ENCODE results near the gene CEP112. TPM values are rescaled to one million over a fixed set of nuclear protein-coding genes. Genes with fewer than 3 reads are reported as not detected.
"Not testable (repeated sequence)": the region's sequence is repeated elsewhere in the genome, so short reads cannot be mapped to it uniquely, and the experiment has no call there.

Gene CEP112
- total RNA-seq, 1 donor from 2014 or later: 21.8 TPM

GRCh38 chr17:65688307-65688706 lies 503.6 kb downstream of the CEP112 start:
- no peaks in the 10 kb centered on the region for H3K9me3 Mint-ChIP-seq (ENCODE audit: low read depth)
- peaks cover 1% of the 10 kb centered on the region for H3K36me3 Mint-ChIP-seq (ENCODE audit: low read depth)
- DNase-seq (ENCODE audit: low spot score): no peak
- TF ChIP-seq, protein P1, sequence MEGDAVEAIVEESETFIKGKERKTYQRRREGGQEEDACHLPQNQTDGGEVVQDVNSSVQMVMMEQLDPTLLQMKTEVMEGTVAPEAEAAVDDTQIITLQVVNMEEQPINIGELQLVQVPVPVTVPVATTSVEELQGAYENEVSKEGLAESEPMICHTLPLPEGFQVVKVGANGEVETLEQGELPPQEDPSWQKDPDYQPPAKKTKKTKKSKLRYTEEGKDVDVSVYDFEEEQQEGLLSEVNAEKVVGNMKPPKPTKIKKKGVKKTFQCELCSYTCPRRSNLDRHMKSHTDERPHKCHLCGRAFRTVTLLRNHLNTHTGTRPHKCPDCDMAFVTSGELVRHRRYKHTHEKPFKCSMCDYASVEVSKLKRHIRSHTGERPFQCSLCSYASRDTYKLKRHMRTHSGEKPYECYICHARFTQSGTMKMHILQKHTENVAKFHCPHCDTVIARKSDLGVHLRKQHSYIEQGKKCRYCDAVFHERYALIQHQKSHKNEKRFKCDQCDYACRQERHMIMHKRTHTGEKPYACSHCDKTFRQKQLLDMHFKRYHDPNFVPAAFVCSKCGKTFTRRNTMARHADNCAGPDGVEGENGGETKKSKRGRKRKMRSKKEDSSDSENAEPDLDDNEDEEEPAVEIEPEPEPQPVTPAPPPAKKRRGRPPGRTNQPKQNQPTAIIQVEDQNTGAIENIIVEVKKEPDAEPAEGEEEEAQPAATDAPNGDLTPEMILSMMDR (IDR thresholded peaks at IDR 0.05): no peak
- H3K4me1 Mint-ChIP-seq (ENCODE audit: low read depth): no peaks in the 10 kb centered on the region
- H3K27ac Mint-ChIP-seq (ENCODE audit: unreplicated experiment): no peak overlapping the region
- H3K4me3 Mint-ChIP-seq (ENCODE audit: unreplicated experiment): no peak overlapping the region
- H3K27me3 Mint-ChIP-seq (ENCODE audit: low read depth): no peaks in the 10 kb centered on the region

GRCh38 chr17:65685110-65685509 lies 506.8 kb downstream of the CEP112 start:
- Mint-ChIP-seq H3K4me3 (ENCODE audit: unreplicated experiment) (no peak overlapping the region), H3K27me3 (ENCODE audit: low read depth) (no peaks in the 10 kb centered on the region), H3K27ac (ENCODE audit: unreplicated experiment) (no peak overlapping the region), H3K9me3 (ENCODE audit: low read depth) (no peaks in the 10 kb centered on the region), H3K36me3 (ENCODE audit: low read depth) (peaks cover 4% of the 10 kb centered on the region), H3K4me1 (ENCODE audit: low read depth) (peaks cover 3% of the 10 kb centered on the region)
- TF ChIP-seq, protein P1 (IDR thresholded peaks at IDR 0.05): no peak
- no peak for DNase-seq (ENCODE audit: low spot score)

DNA sequence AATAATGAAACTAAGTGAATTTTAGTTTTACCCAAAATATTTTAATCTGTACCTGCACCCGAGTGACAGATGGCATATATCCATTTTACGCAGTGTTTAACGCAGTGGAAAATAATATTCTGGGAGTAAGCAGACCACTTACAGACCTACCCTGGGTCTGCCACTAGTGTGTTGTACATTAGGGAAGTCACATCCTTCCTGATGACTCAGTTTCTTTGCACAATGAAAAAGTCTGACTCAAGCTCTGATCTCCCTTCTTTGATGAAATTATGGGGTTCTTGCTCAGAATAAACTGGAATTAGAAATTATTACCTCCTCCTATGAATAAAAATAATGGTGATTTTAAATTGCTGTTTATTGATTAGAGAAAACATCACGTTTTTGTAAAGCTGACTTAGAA lies 507.3 kb downstream of the CEP112 start:
- peaks cover 3% of the 10 kb centered on the region for H3K4me1 Mint-ChIP-seq (ENCODE audit: low read depth)
- TF ChIP-seq, protein P1 (IDR thresholded peaks at IDR 0.05): no peak
- no peak overlapping the region for H3K27ac Mint-ChIP-seq (ENCODE audit: unreplicated experiment)
- no peak for DNase-seq (ENCODE audit: low spot score)
- H3K9me3 Mint-ChIP-seq (ENCODE audit: low read depth): no peaks in the 10 kb centered on the region
- peaks cover 4% of the 10 kb centered on the region for H3K36me3 Mint-ChIP-seq (ENCODE audit: low read depth)
- no peak overlapping the region for H3K4me3 Mint-ChIP-seq (ENCODE audit: unreplicated experiment)
- no peaks in the 10 kb centered on the region for H3K27me3 Mint-ChIP-seq (ENCODE audit: low read depth)

- Mint-ChIP-seq H3K9me3 (ENCODE audit: low read depth) (no peaks in the 10 kb centered on the region), H3K27ac (ENCODE audit: unreplicated experiment) (no peak overlapping the region), H3K36me3 (ENCODE audit: low read depth) (peaks cover 4% of the 10 kb centered on the region), H3K27me3 (ENCODE audit: low read depth) (no peaks in the 10 kb centered on the region), H3K4me1 (ENCODE audit: low read depth) (peaks cover 3% of the 10 kb centered on the region), H3K4me3 (ENCODE audit: unreplicated experiment) (no peak overlapping the region)
- TF ChIP-seq, protein P1 (IDR thresholded peaks at IDR 0.05): no peak
- DNase-seq (ENCODE audit: low spot score): no peak
These were observed 508.5 kb downstream of the CEP112 start for GRCh38 chr17:65683428-65683827.

DNA sequence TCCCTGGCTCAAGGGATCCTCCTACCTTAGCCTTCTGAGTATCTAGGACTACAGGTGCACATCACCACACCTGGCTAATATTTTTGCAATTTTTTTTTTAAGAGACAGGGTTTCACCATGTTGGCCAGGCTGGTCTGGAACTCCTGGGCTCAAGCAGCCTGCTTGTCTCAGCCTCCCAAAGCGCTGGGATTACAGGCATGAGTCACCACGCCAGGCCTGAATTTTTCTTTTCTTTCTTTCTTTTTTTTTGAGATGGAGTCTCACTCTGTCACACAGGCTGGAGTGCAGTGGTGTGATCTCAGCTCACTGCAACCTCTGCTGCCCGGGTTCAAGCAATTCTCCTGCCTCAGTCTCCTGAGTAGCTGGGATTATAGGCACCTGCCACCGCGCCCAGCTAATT lies 510.2 kb downstream of the CEP112 start:
- H3K27me3 Mint-ChIP-seq (ENCODE audit: low read depth); H3K4me1 Mint-ChIP-seq (ENCODE audit: low read depth); H3K27ac Mint-ChIP-seq (ENCODE audit: unreplicated experiment); H3K4me3 Mint-ChIP-seq (ENCODE audit: unreplicated experiment); H3K36me3 Mint-ChIP-seq (ENCODE audit: low read depth); H3K9me3 Mint-ChIP-seq (ENCODE audit: low read depth); DNase-seq (ENCODE audit: low spot score): not testable (repeated sequence)

- Mint-ChIP-seq H3K4me3 (ENCODE audit: unreplicated experiment) (no peak overlapping the region), H3K36me3 (ENCODE audit: low read depth) (peaks cover 4% of the 10 kb centered on the region), H3K27ac (ENCODE audit: unreplicated experiment) (no peak overlapping the region), H3K27me3 (ENCODE audit: low read depth) (no peaks in the 10 kb centered on the region), H3K9me3 (ENCODE audit: low read depth) (peaks cover 5% of the 10 kb centered on the region), H3K4me1 (ENCODE audit: low read depth) (peaks cover 13% of the 10 kb centered on the region)
- TF ChIP-seq, protein P1 (IDR thresholded peaks at IDR 0.05): no peak
- no peak for DNase-seq (ENCODE audit: low spot score)
These were observed 512.6 kb downstream of the CEP112 start for GRCh38 chr17:65679165-65679845.
